CD4-positive, alpha-beta T cell treated with Interleukin-10 for 1 hour (primary cell): ENCODE results near the gene APOBEC3B.
"Not testable (repeated sequence)": the region's sequence is repeated elsewhere in the genome, so short reads cannot be mapped to it uniquely, and the experiment has no call there.

ENCODE experiments used
- DNase-seq: peaks from one replicate; pipeline ENCODE4 v3.0.0-alpha.2; 2020

APOBEC3B gene

DNA sequence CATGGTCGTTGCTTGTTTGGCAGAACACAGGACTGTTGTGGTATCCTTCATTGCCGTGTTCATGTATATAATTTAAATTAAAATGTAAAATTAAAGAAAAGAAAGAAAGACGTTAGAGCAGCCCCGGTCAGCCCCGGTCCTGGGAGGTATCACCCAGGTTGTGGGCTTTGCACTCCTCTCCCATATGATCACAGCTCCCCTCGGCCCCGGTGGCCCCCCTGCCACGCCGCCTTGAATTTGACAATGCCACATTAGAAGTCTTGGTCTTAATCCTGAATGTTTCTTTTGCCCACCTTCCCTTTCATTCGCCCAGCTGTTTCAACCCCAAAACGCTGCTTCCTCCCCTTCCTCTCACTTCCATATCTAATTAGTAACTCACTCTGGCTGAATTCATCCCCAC lies 13.3 kb upstream of the APOBEC3B start:
- DNase-seq, result no peak

DNA sequence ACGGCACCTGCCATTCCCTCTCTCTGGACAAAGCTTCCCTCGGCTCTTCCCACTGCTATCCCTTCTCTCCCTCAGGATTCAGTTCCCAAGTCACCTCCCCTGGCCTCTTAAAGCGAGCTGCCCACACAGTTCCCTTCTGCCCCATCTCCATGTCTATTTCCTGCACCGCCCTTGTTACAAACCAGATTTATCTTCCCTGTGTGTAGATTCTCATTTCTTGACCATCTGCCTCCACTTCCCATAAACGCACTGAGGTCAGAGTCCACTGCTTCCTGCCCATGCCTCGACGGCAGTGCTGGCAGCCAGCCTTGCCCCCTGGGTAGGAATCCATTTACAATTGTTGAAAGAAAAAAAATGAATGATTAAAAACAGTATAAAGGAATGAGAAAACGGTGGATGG lies 11.6 kb upstream of the APOBEC3B start:
- DNase-seq, result no peak

DNA sequence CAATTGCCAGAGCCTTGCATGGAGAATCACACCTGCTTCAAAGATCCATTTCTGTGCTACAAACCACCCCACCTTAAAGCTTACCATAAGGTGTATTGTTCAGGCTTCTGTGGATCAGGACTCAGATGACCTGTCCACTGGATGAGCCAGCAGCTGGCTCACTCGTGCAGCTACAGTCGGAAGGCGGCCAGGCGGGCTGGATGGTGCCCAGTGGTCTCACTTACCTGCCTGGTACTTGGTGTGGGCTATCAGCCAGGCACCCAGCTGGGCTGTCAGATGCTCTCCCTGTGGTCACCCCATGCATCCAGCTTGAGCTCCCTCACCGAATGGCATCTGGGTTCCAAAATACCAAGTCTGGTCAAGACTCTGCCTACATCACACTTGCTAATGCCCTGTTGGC lies 10.9 kb upstream of the APOBEC3B start:
- no peak for DNase-seq

DNA sequence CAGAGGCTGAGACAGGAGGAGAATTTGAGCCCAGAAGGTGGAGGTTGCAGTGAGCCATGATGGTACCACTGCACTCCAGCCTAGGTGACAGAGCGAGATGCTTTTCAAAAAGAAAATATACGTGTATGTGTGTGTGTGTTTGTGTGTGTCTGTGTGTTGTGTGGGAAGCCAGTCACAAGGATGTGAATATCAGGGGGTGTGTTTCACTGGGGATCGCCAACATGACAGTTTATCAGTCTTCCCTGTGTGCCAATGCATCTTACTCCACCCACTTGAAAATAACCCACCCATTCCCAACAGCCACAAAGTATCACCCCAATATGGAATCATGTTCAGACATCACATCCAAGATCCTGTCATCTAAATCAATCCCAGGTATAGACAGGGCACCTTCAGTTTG lies 10.4 kb upstream of the APOBEC3B start:
- no peak for DNase-seq

DNA sequence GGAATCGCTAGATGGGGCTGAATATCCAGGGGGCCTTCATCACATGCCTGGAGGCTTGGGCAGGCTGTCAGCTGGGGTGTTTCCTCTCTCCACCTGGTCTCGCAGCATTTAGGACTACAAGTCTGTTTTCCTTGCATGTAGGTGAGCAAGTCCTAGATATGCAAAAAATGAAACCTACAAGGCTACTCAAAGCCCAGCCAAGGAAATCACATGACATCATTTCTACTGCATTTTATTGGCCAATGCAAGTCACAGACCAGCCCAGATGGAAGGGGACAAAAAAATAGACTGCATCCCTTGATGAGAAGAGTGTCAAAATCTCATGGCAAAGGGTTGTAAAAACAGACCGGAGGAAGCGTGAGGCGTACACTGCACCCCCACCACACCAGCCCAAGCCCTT lies 9.6 kb upstream of the APOBEC3B start:
- no peak for DNase-seq

GRCh38 chr22:38973289-38974169 lies 8.6 kb upstream of the APOBEC3B start:
- DNase-seq, result peak; percentile 68

GRCh38 chr22:38974170-38974825 lies 7.8 kb upstream of the APOBEC3B start:
- no peak for DNase-seq

- no peak for DNase-seq
Observed at GRCh38 chr22:38974826-38975175, 7.3 kb upstream of the APOBEC3B start.

DNA sequence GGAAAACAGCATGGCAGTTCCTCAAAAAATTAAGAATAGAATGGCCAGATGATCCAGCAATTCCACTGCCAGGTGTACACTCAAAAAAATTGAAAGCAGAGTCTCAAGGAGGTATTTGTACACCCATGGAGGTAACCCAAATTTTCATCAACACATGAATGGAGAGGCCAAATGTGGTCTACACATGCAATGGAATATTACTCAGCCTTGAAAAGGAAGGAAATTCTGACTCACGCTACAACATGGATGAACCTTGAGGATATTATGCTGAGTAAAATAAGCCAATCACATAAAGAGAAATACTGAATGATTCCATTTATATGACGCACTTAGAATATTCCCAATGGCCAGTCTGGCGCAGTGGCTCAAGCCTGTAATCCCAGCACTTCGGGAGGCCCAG lies 4.9 kb upstream of the APOBEC3B start:
- DNase-seq, result not testable (repeated sequence)

DNA sequence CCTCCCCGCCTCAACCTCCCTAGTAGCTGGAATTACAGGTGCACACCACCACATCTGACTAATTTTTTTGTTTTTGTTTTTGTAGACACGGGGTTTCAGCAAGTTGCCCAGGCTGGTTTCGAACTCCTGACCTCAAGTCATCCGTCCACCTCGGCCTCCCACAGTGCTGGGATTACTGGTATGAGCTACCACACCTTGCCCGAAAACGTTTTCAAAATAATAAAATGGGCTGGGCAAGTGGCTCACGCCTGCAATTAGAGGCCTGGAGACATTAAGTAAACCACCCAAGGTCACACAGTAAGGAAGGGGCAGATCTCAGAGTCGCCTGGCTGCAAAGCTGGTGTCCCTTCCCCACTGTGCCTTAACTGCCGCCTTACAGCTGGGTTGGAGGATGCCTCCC lies 1.6 kb upstream of the APOBEC3B start:
- not testable (repeated sequence) for DNase-seq

GRCh38 chr22:38981005-38981991 lies 849 bp upstream of the APOBEC3B start:
- no peak for DNase-seq

GRCh38 chr22:38984224-38984623 lies 2.1 kb downstream of the APOBEC3B start:
- no peak for DNase-seq

- peak; percentile 90 for DNase-seq
Observed at GRCh38 chr22:38984784-38985757, 2.9 kb downstream of the APOBEC3B start.

- no peak for DNase-seq
Observed at GRCh38 chr22:38986629-38987028, 4.5 kb downstream of the APOBEC3B start.

DNA sequence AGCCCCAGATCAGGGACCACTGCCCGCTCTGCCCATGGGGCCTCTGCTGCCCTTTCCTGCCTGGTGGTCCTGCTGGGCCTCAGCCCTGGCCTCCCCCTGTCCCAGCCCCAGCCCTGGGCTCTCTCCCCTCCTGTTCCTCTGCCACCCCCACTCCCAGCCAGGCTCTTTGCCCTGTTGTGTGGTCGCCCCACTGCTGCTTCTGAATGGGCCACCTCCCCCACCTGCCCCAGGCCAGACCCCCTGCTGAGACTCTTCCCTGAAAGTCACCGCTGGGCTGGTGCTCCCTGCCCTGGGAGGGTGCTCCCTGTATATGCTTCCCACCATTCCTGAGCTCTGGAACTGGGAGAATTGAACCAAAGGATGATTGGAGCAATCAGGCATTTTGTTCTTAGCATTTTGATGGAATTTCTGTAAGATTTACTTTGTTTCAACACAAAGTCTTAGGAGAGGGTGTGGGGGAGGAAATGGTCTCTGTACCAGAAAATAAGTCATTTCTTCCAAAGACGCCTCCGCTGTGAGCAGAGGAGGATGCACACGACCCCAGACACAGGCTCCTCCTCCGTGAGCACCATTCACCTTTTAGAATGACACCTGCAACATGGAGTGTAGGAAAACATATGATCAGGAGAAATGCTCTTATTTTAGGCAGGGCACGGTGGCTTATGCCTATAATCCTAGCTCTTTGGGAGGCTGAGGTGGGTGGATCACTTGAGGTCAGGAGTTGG lies 5.2 kb downstream of the APOBEC3B start:
- no peak for DNase-seq

GRCh38 chr22:38989466-38989865 lies 7.3 kb downstream of the APOBEC3B start:
- DNase-seq, result peak; percentile 33

- DNase-seq, result not testable (repeated sequence)
Observed at GRCh38 chr22:38992871-38993371, 10.8 kb downstream of the APOBEC3B start.

DNA sequence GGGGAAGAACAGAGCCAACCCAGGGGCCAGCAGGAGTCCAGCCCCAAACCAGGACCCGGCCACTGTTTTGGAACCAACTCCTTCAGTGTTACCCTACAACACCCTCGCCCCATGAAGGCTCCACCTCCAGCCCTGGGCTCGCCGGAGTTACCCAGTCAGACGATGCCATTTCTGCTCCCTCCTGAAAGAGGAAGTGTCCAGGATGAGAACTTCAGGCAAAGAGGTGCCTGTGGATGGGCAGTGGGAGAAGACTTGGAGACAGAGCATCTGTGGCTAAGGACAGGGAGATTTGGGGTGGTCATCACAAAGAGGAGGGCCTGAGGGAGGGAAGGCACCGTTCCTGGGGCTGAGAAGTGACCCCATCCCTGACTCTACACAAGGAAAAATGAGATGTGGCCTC lies 14.0 kb downstream of the APOBEC3B start:
- DNase-seq, result no peak

DNA sequence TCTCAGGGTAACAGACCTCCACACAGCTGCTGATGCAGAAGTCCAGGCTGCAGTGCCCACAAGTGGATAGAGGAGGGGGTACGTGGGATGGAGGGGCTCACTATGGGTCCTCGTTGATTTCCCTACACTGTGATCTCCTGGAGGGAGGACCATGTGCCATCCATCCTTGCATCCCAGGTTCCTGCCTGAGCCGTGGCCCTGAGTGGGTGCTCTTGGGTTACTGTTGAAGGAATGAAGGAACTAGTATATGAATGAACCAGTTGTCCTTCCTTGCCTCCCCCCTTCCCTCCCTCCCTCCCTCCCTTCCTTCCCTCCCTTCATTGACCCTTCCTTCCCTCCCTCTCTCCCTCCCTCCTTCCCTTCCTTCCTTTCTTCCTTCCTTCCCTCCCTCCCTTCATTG lies 15.4 kb downstream of the APOBEC3B start:
- no peak for DNase-seq

- DNase-seq, result peak; percentile 85
Observed at GRCh38 chr22:39003165-39003638, 21.1 kb downstream of the APOBEC3B start.

GRCh38 chr22:39007177-39007576 lies 25.0 kb downstream of the APOBEC3B start:
- no peak for DNase-seq
